Adrenal gland (tissue), 5 donors: ENCODE measurements around the gene TMEM250.

Source experiments
- POLR2A ChIP-seq, 2 donors: fragments of 450-650 bp; IDR thresholded peaks; one replicate each; pipeline ENCODE4 v1.6.1; 2017; ENCODE audit warnings: antibody characterized with exemption in 2 of 2, mild to moderate bottlenecking in 2 of 2, moderate library complexity in 1 of 2
- TF ChIP-seq, protein P1 (sequence below), 6 experiments: fragments of 450-650 bp in 4 of 6; fragments of 200-600 bp in 2 of 6; sonication (generic) in 1 of 6; IDR thresholded peaks; 1 replicate in 5 of 6; 2 replicates in 1 of 6; pipeline versions ENCODE4 v1.5.1 to v1.8.0; 2016 to 2021; ENCODE audit warnings: antibody characterized with exemption in 6 of 6, mild to moderate bottlenecking in 2 of 6, moderate library complexity in 1 of 6
- donor health status: DM: no; HTN: no; CAD: no.

DNA sequence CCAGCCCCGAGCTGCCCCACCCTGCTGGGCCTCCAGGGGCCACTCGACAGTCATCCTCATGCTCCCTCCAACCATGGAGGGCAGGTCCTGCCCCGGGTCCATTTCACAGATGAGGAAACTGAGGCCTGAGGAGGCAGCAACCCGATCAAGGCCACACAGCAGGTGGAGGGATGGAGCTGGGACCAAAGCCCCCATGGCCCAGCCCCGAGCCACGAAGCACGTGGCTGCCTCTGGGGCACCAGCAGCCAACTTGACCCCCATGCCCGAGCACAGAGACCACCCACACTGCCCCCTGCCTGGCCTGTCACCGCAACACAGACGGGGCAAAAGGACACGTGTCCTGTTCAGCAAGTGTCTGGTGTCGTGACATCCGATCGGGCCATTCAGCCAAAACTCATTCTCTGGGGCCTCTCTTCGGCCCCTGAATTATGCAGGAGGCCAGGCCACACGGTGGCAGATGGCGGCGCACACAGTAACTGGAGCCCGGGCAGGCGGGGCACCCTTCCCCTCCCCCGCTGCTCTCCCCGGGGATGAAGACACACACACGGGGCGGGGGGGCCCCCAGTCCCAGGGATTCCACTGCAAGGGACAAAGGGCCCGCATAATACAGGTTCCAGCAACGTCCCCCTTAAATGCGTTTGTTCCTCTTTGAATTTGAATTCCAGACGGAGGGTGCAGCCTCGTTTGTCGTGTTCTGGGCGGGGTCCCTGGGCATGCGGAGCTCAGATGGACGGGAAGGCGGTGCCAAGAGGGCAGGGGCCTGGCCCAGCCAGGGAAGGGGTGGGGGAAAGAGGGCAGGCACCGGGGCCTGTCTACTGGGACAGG lies 29.4 kb upstream of the TMEM250 start:
- TF ChIP-seq, protein P1, sequence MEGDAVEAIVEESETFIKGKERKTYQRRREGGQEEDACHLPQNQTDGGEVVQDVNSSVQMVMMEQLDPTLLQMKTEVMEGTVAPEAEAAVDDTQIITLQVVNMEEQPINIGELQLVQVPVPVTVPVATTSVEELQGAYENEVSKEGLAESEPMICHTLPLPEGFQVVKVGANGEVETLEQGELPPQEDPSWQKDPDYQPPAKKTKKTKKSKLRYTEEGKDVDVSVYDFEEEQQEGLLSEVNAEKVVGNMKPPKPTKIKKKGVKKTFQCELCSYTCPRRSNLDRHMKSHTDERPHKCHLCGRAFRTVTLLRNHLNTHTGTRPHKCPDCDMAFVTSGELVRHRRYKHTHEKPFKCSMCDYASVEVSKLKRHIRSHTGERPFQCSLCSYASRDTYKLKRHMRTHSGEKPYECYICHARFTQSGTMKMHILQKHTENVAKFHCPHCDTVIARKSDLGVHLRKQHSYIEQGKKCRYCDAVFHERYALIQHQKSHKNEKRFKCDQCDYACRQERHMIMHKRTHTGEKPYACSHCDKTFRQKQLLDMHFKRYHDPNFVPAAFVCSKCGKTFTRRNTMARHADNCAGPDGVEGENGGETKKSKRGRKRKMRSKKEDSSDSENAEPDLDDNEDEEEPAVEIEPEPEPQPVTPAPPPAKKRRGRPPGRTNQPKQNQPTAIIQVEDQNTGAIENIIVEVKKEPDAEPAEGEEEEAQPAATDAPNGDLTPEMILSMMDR (IDR thresholded peaks at IDR 0.05) = no peak
- TF ChIP-seq POLR2A (IDR thresholded peaks at IDR 0.05) = no peak
